Measurements from ENCODE around the gene CDHR5. TPM values are rescaled to one million over a fixed set of nuclear protein-coding genes. Genes with fewer than 3 reads are reported as not detected.

CDHR5 gene
- total RNA-seq, 1 experiment from 2014 or later, result 0.05 TPM

DNA sequence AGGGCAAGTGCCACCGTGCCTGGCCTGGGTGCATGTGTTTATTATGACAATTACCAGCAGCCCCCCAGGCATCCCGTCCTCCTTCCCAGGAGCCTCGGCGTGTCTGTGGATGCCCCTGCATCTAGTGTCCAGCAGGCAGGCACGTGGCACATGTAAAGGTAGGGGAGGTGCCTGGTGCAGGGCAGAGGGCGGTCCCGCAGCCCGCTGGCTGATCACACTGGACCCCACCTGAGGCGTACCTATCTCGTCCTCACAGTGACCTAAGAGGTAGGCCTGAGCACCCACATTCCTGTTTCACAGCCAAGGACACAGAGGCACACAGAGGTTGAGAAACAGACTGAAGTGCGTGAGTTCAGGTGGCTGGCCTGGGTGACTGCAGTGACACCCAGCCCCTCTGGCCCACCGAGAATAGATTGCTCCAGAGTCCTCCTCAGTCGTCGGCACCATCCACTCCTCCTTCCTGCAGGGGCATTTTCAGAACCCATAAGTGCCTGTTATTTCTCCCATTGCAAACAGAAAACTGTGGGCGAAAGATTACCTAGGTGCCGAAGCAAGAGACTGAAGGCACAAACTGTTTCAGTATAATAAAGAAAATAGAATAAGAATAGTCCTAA lies 51.5 kb downstream of the CDHR5 start:
- DNase-seq (ENCODE audit: extremely low read depth, low read depth), result no peak

- no peak for DNase-seq (ENCODE audit: extremely low read depth, low read depth)
Observed at GRCh38 chr11:571802-572185, 53.0 kb downstream of the CDHR5 start.

GRCh38 chr11:569158-569885 lies 55.4 kb downstream of the CDHR5 start:
- no peak for DNase-seq (ENCODE audit: extremely low read depth, low read depth)

DNA sequence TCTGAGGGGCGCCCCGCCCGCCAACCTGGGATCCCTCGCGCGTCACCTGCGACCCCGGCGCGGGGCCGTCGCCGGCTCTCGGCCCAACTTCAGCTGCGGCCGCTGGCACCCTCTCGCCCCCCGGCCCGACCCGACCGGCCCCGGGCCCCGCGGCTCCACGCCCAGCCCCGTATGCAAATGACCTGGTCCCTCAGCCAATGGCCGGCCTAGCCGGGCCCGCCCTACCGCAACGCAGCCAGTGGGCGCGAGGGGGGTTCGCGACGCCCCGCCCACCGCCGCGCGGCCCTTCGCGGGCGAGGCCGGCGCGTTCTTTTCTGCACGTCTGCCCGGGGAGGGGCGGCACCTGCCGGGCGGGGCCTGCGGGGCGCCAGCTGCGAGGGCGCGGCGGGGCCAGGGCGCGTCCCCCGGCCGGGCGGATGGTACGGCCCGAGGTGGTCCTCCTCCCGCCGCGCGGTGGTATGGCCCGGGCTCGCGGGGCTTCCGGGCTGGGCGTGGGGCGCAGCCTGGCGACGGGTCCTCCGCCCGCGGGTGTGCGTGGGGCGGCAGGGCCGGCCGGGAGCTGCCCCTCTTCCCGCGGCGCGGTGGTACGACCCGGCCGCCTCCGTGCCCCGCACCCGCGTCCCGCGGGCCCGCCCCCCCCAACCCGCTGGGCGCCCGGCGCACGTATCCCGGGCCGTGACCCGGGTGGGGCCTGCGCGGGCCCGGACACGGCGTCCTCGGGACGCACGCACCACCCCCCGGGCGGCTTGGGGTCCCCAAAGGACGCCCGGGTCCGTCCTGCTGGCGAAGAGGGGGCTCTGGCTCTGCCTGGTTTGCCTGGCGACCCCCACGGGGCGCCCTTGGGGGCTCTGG lies 56.2 kb downstream of the CDHR5 start:
- DNase-seq (ENCODE audit: extremely low read depth, low read depth), result peak; percentile 86

GRCh38 chr11:567629-568292 lies 57.0 kb downstream of the CDHR5 start:
- DNase-seq (ENCODE audit: extremely low read depth, low read depth), result no peak

- DNase-seq (ENCODE audit: extremely low read depth, low read depth), result no peak
Observed at GRCh38 chr11:567011-567628, 57.6 kb downstream of the CDHR5 start.

Small RNAs within 50 kb of the gene (small RNA-seq; reads per million reads assigned to genes)
- gene MIR210, result 3.2 to 86.9 reads per million in 2 experiments

Other genes with a start within 250 kb of the CDHR5 start
- gene PKP3, start 230.7 kb downstream of the CDHR5 start, total RNA-seq (2014; rRNA removed; shearing (Covaris generic)), result 27.0 and 27.7 TPM in 2 replicates
- 17.5 and 24.3 TPM in 2 replicates for gene SIGIRR, start 210.0 kb downstream of the CDHR5 start, total RNA-seq (2014; rRNA removed; shearing (Covaris generic))
- gene ANO9, start 182.9 kb downstream of the CDHR5 start, total RNA-seq (2014; rRNA removed; shearing (Covaris generic)), result 0.12 TPM in 1 of 2 replicates, not detected in the other
- gene PTDSS2, start 174.7 kb downstream of the CDHR5 start, total RNA-seq (2014; rRNA removed; shearing (Covaris generic)), result 19.6 and 23.7 TPM in 2 replicates
- gene RNH1, start 117.7 kb downstream of the CDHR5 start, total RNA-seq (2014; rRNA removed; shearing (Covaris generic)), result 77.4 and 100 TPM in 2 replicates
- gene HRAS, start 89.4 kb downstream of the CDHR5 start, total RNA-seq (2014; rRNA removed; shearing (Covaris generic)), result 30.2 and 36.1 TPM in 2 replicates
- gene LRRC56, start 87.4 kb downstream of the CDHR5 start, total RNA-seq (2014; rRNA removed; shearing (Covaris generic)), result 0.43 and 0.57 TPM in 2 replicates
- gene LMNTD2, start 64.2 kb downstream of the CDHR5 start, total RNA-seq (2014; rRNA removed; shearing (Covaris generic)), result 0.38 and 1.8 TPM in 2 replicates
- 3.0 and 4.3 TPM in 2 replicates for gene RASSF7, start 64.0 kb downstream of the CDHR5 start, total RNA-seq (2014; rRNA removed; shearing (Covaris generic))
- gene PHRF1, start 48.5 kb downstream of the CDHR5 start, total RNA-seq (2014; rRNA removed; shearing (Covaris generic)), result 9.8 and 11.4 TPM in 2 replicates
- gene IRF7, start 9.0 kb downstream of the CDHR5 start, total RNA-seq (2014; rRNA removed; shearing (Covaris generic)), result 3.8 and 5.0 TPM in 2 replicates
- gene SCT, start 2.2 kb upstream of the CDHR5 start, total RNA-seq (2014; rRNA removed; shearing (Covaris generic)), result not detected in 2 replicates
- 0.22 and 0.23 TPM in 2 replicates for gene DRD4, start 12.3 kb upstream of the CDHR5 start, total RNA-seq (2014; rRNA removed; shearing (Covaris generic))
- 30.3 and 32.3 TPM in 2 replicates for gene DEAF1, start 70.3 kb upstream of the CDHR5 start, total RNA-seq (2014; rRNA removed; shearing (Covaris generic))
- 6.9 and 8.9 TPM in 2 replicates for gene TMEM80, start 70.9 kb upstream of the CDHR5 start, total RNA-seq (2014; rRNA removed; shearing (Covaris generic))
- gene EPS8L2, start 81.3 kb upstream of the CDHR5 start, total RNA-seq (2014; rRNA removed; shearing (Covaris generic)), result 12.8 and 13.9 TPM in 2 replicates
- gene TALDO1, start 122.5 kb upstream of the CDHR5 start, total RNA-seq (2014; rRNA removed; shearing (Covaris generic)), result 383 and 408 TPM in 2 replicates
- 21.6 and 23.0 TPM in 2 replicates for gene GATD1, start 152.5 kb upstream of the CDHR5 start, total RNA-seq (2014; rRNA removed; shearing (Covaris generic))
- gene CEND1, start 165.1 kb upstream of the CDHR5 start, total RNA-seq (2014; rRNA removed; shearing (Covaris generic)), result not detected in 2 replicates
- 16.2 and 20.8 TPM in 2 replicates for gene SLC25A22, start 173.3 kb upstream of the CDHR5 start, total RNA-seq (2014; rRNA removed; shearing (Covaris generic))
- gene PIDD1, start 180.3 kb upstream of the CDHR5 start, total RNA-seq (2014; rRNA removed; shearing (Covaris generic)), result 3.1 and 3.6 TPM in 2 replicates
- gene RPLP2, start 185.0 kb upstream of the CDHR5 start, total RNA-seq (2014; rRNA removed; shearing (Covaris generic)), result 1,205 and 1,442 TPM in 2 replicates
- gene PNPLA2, start 194.0 kb upstream of the CDHR5 start, total RNA-seq (2014; rRNA removed; shearing (Covaris generic)), result 15.0 and 15.7 TPM in 2 replicates
- gene CRACR2B, start 203.0 kb upstream of the CDHR5 start, total RNA-seq (2014; rRNA removed; shearing (Covaris generic)), result 5.0 and 5.5 TPM in 2 replicates
- 292 and 302 TPM in 2 replicates for gene CD151, start 208.0 kb upstream of the CDHR5 start, total RNA-seq (2014; rRNA removed; shearing (Covaris generic))
- gene POLR2L, start 217.6 kb upstream of the CDHR5 start, total RNA-seq (2014; rRNA removed; shearing (Covaris generic)), result 143 and 174 TPM in 2 replicates
- 131 and 169 TPM in 2 replicates for gene TSPAN4, start 217.9 kb upstream of the CDHR5 start, total RNA-seq (2014; rRNA removed; shearing (Covaris generic))